ENCODE data around the gene NPC1L1.

GRCh38 chr7:44522315-44522714, 18.8 kb downstream of the NPC1L1 start:
- no peak for TF ChIP-seq CTCF (optimal IDR thresholded peaks at IDR 0.05 in 1 of 3, IDR thresholded peaks at IDR 0.05 in 1 of 3, conservative IDR thresholded peaks at IDR 0.05 in 1 of 3; ENCODE audit: extremely low read depth in 1 of 3, insufficient read depth in 2 of 3, low read length in 3 of 3)
- TF ChIP-seq EZH2 (IDR thresholded peaks at IDR 0.05; ENCODE audit: low read length) = no peak

Measured in keratinocyte (primary cell).